ENCODE results near the gene ACAP3.

- TF ChIP-seq CTCF (IDR thresholded peaks at IDR 0.05 in 4 of 5, conservative IDR thresholded peaks at IDR 0.05 in 1 of 5): no peak
- no peak for TF ChIP-seq POLR2A (IDR thresholded peaks at IDR 0.05)
These were observed 3.7 kb upstream of the ACAP3 start for GRCh38 chr1:1311107-1312104.

Data from gastrocnemius medialis (tissue), 4 donors.